Liver (tissue), 9 donors: ENCODE results near the gene NTPCR. TPM values are rescaled to one million over a fixed set of nuclear protein-coding genes. Genes with fewer than 3 reads are reported as not detected.

Experiments used
- DNase-seq: peaks from one replicate; pipeline ENCODE4 v3.0.0-alpha.2; 2017; ENCODE audit warnings: low spot score
- H3K27ac ChIP-seq, 2 donors: one replicate each; pipeline ENCODE4 v1.7.0; 2013; ENCODE audit warnings: inconsistent platforms in 2 of 2, low read length in 2 of 2, control low read depth in 1 of 2, low read depth in 1 of 2, mild to moderate bottlenecking in 1 of 2
- H3K27me3 ChIP-seq, 4 donors: one replicate each; pipeline versions ENCODE4 v1.6.1 to v1.7.0; 2013; ENCODE audit warnings: low read length in 3 of 4, inconsistent platforms in 1 of 4, mild to moderate bottlenecking in 1 of 4, moderate library complexity in 1 of 4; ENCODE audit not compliant: control insufficient read depth in 4 of 4, insufficient read depth in 4 of 4
- H3K36me3 ChIP-seq, 4 donors: one replicate each; pipeline versions ENCODE4 v1.6.1 to v1.7.0; 2013; ENCODE audit warnings: low read length in 3 of 4, mild to moderate bottlenecking in 3 of 4, low read depth in 1 of 4, moderate library complexity in 1 of 4; ENCODE audit not compliant: control insufficient read depth in 4 of 4, insufficient read depth in 3 of 4
- H3K4me1 ChIP-seq, 4 donors: one replicate each; pipeline versions ENCODE4 v1.6.1 to v1.7.0; 2013; ENCODE audit warnings: low read length in 3 of 4, mild to moderate bottlenecking in 3 of 4, moderate library complexity in 1 of 4; ENCODE audit not compliant: control insufficient read depth in 4 of 4, insufficient read depth in 4 of 4
- H3K4me3 ChIP-seq, 3 donors: one replicate each; pipeline versions ENCODE4 v1.6.1 to v1.7.0; 2013; ENCODE audit warnings: low read length in 3 of 3, control low read depth in 1 of 3, low read depth in 1 of 3, mild to moderate bottlenecking in 1 of 3
- H3K9ac ChIP-seq, 2 donors: one replicate each; pipeline ENCODE4 v1.7.0; 2013; ENCODE audit warnings: low read length in 2 of 2, mild to moderate bottlenecking in 2 of 2, moderate library complexity in 2 of 2, control low read depth in 1 of 2, low read depth in 1 of 2
- H3K9me3 ChIP-seq, 4 donors: one replicate each; pipeline versions ENCODE4 v1.6.1 to v1.7.0; 2013; ENCODE audit warnings: low read length in 3 of 4; ENCODE audit not compliant: control insufficient read depth in 4 of 4
- ATF3 ChIP-seq: IDR thresholded peaks from 2 replicates; pipeline ENCODE4 v1.6.1; 2016; ENCODE audit warnings: antibody characterized with exemption
- FOXA1 ChIP-seq: IDR thresholded peaks from 2 replicates; pipeline ENCODE4 v1.6.1; 2016; ENCODE audit warnings: antibody characterized with exemption
- FOXA2 ChIP-seq: IDR thresholded peaks from 2 replicates; pipeline ENCODE4 v1.6.1; 2016; ENCODE audit warnings: antibody characterized with exemption
- GABPA ChIP-seq, 2 donors: IDR thresholded peaks in 1 of 2; conservative IDR thresholded peaks in 1 of 2; 2 replicates each; pipeline ENCODE4 v1.6.1; 2016; ENCODE audit warnings: antibody characterized with exemption in 2 of 2, mild to moderate bottlenecking in 1 of 2, moderate library complexity in 1 of 2
- HNF4A ChIP-seq, 2 donors: conservative IDR thresholded peaks; 2 replicates each; pipeline ENCODE4 v1.6.1; 2016; ENCODE audit warnings: antibody characterized with exemption in 2 of 2, mild to moderate bottlenecking in 2 of 2
- HNF4G ChIP-seq: IDR thresholded peaks from 2 replicates; pipeline ENCODE4 v1.6.1; 2016; ENCODE audit warnings: antibody characterized with exemption
- JUND ChIP-seq, 2 donors: IDR thresholded peaks; 2 replicates each; pipeline ENCODE4 v1.6.1; 2016; ENCODE audit warnings: antibody characterized with exemption in 2 of 2
- NR2F2 ChIP-seq: IDR thresholded peaks from 2 replicates; pipeline ENCODE4 v1.6.1; 2016; ENCODE audit warnings: antibody characterized with exemption
- RAD21 ChIP-seq, 2 donors: IDR thresholded peaks; 2 replicates each; pipeline ENCODE4 v1.6.1; 2016; ENCODE audit warnings: antibody characterized with exemption in 2 of 2, mild to moderate bottlenecking in 2 of 2
- RXRA ChIP-seq, 2 donors: IDR thresholded peaks; 2 replicates each; pipeline ENCODE4 v1.6.1; 2017 to 2018; ENCODE audit warnings: antibody characterized with exemption in 2 of 2, mild to moderate bottlenecking in 1 of 2
- SP1 ChIP-seq: IDR thresholded peaks from 2 replicates; pipeline ENCODE4 v1.6.1; 2018; ENCODE audit warnings: antibody characterized with exemption, mild to moderate bottlenecking
- TAF1 ChIP-seq: conservative IDR thresholded peaks from 2 replicates; pipeline ENCODE4 v1.6.1; 2016; ENCODE audit warnings: antibody characterized with exemption, mild to moderate bottlenecking
- YY1 ChIP-seq: IDR thresholded peaks from 2 replicates; pipeline ENCODE4 v1.6.1; 2016; ENCODE audit warnings: antibody characterized with exemption, mild to moderate bottlenecking
- ZBTB33 ChIP-seq: IDR thresholded peaks from 2 replicates; pipeline ENCODE4 v1.6.1; 2016; ENCODE audit warnings: antibody characterized with exemption
- WGBS: extraction: QIAGEN DNeasy Blood & Tissue Kit; methylation state at CpG from one replicate; pipeline ENCODE4 v1.1.7; 2013; 5-methylcytosine and 5-hydroxymethylcytosine counted together
- polyA plus RNA-seq, 2 donors: library from polyadenylated mRNA; stranded (reverse) in 1 of 2; unstranded in 1 of 2; fragments of 200-250 nt in 1 of 2; fragments of >200 nt in 1 of 2; fragmentation: Nextera tagmentation in 1 of 2; extraction: Ambion mirVana in 1 of 2; gene quantifications; one replicate each; pipeline versions ENCODE4 v1.2.1 to v1.2.3, GENCODE V29; 2013 to 2015
- total RNA-seq, 2 donors: library from RNA; depleted of rRNA; stranded (reverse); fragments of >200 nt; gene quantifications; one replicate each; pipeline ENCODE4 v1.2.3, GENCODE V29; 2014
- TF ChIP-seq, protein P1 (sequence below): IDR thresholded peaks from 2 replicates; pipeline ENCODE4 v1.6.1; 2016; ENCODE audit warnings: antibody characterized with exemption
- TF ChIP-seq, protein P2 (sequence below): fragments of 150-350 bp; IDR thresholded peaks from 2 replicates; pipeline ENCODE4 v1.5.1; 2017; ENCODE audit warnings: improper control_type of control experiment, low read depth, low read length; ENCODE audit not compliant: missing input control
- donor health status: healthy.
- donor health status: healthy.
- donor health status: healthy.
- donor health status: healthy.
- donor health status: healthy.

Gene NTPCR
- total and polyA plus RNA-seq, 4 donors, result 7.2 to 37.2 (median 19.2) TPM

GRCh38 chr1:232904131-232904530, 46.3 kb upstream of the NTPCR start (continued):
- TF ChIP-seq HNF4A (conservative IDR thresholded peaks at IDR 0.05), result no peak
- TF ChIP-seq JUND (IDR thresholded peaks at IDR 0.05), result no peak
- no peak for TF ChIP-seq NR2F2
- TF ChIP-seq FOXA2, result no peak
- TF ChIP-seq ATF3, result no peak
- no peak for TF ChIP-seq GABPA (IDR thresholded peaks at IDR 0.05 in 1 of 2, conservative IDR thresholded peaks at IDR 0.05 in 1 of 2)
- TF ChIP-seq, protein P1, sequence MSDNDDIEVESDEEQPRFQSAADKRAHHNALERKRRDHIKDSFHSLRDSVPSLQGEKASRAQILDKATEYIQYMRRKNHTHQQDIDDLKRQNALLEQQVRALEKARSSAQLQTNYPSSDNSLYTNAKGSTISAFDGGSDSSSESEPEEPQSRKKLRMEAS, result no peak

GRCh38 chr1:232904566-232904965, 45.8 kb upstream of the NTPCR start:
- no peak overlapping the region for H3K4me3 ChIP-seq
- H3K9me3 ChIP-seq, result no peaks in the 10 kb centered on the region
- TF ChIP-seq RXRA (IDR thresholded peaks at IDR 0.05), result no peak
- TF ChIP-seq JUND (IDR thresholded peaks at IDR 0.05), result no peak
- TF ChIP-seq YY1, result no peak
- TF ChIP-seq GABPA (IDR thresholded peaks at IDR 0.05 in 1 of 2, conservative IDR thresholded peaks at IDR 0.05 in 1 of 2), result no peak
- DNase-seq, result no peak
- no peak overlapping the region for H3K27ac ChIP-seq
- whole genome bisulfite sequencing, result 42% methylated on average over 1 of the region's 1 CpG
- no peaks in the 10 kb centered on the region for H3K27me3 ChIP-seq
- no peak overlapping the region for H3K9ac ChIP-seq
- H3K36me3 ChIP-seq, result no peaks in the 10 kb centered on the region
- H3K4me1 ChIP-seq, result no peaks in the 10 kb centered on the region

DNA sequence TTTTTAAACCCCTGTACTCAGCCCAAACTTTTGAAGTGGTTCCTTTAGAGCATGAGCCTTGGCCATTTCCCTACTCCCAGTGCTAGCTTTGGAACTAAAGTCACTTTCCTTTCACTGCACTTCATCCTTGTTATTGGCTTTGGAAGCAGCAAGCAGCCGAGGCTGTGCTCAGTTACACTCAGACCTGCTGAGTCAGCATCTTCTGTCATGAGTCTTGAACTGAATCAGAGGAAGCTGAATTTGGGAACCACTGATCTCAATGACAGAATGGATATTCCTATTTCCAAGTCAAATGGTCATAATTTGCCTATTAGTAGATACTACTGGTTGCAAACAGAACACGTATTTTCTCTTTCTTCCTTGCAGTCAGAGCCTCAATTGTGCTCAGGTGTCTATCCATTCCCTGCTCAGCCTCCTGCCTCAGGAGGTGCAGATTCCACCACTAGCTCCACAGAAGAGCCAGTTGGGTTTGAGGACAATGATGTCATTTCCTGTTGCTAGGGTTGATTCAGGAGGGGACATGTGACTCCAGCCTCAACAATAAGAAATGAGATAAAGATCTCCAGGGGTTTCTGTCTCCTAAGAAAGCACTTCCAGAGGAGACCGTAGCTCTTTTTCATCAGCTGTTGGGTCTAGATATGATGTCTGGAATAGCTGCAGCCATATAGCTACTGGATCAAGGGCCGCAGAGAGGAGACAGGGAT, 44.9 kb upstream of the NTPCR start:
- WGBS, result 79% methylated on average over 4 of the region's 4 CpGs
- H3K4me1 ChIP-seq, result no peaks in the 10 kb centered on the region
- no peaks in the 10 kb centered on the region for H3K9me3 ChIP-seq
- H3K27me3 ChIP-seq, result no peaks in the 10 kb centered on the region
- no peaks in the 10 kb centered on the region for H3K36me3 ChIP-seq
- TF ChIP-seq, protein P2, sequence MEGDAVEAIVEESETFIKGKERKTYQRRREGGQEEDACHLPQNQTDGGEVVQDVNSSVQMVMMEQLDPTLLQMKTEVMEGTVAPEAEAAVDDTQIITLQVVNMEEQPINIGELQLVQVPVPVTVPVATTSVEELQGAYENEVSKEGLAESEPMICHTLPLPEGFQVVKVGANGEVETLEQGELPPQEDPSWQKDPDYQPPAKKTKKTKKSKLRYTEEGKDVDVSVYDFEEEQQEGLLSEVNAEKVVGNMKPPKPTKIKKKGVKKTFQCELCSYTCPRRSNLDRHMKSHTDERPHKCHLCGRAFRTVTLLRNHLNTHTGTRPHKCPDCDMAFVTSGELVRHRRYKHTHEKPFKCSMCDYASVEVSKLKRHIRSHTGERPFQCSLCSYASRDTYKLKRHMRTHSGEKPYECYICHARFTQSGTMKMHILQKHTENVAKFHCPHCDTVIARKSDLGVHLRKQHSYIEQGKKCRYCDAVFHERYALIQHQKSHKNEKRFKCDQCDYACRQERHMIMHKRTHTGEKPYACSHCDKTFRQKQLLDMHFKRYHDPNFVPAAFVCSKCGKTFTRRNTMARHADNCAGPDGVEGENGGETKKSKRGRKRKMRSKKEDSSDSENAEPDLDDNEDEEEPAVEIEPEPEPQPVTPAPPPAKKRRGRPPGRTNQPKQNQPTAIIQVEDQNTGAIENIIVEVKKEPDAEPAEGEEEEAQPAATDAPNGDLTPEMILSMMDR, result no peak
- TF ChIP-seq FOXA2 (no peak), HNF4A (conservative IDR thresholded peaks at IDR 0.05) (no peak), RAD21 (IDR thresholded peaks at IDR 0.05) (no peak), NR2F2 (no peak), JUND (IDR thresholded peaks at IDR 0.05) (no peak), GABPA (IDR thresholded peaks at IDR 0.05 in 1 of 2, conservative IDR thresholded peaks at IDR 0.05 in 1 of 2) (no peak), RXRA (IDR thresholded peaks at IDR 0.05) (no peak)
- TF ChIP-seq, protein P1, result no peak
- H3K27ac ChIP-seq, result no peak overlapping the region
- no peak for DNase-seq
- no peak overlapping the region for H3K4me3 ChIP-seq
- no peak overlapping the region for H3K9ac ChIP-seq

GRCh38 chr1:232906441-232906840, 44.0 kb upstream of the NTPCR start:
- Histone ChIP-seq H3K4me1 (no peaks in the 10 kb centered on the region), H3K36me3 (no peaks in the 10 kb centered on the region), H3K9me3 (no peaks in the 10 kb centered on the region), H3K27ac (no peak overlapping the region), H3K4me3 (no peak overlapping the region), H3K27me3 (no peaks in the 10 kb centered on the region), H3K9ac (no peak overlapping the region)
- no peak for DNase-seq
- WGBS, result 94% methylated on average over 6 of the region's 6 CpGs
- no peak for TF ChIP-seq FOXA1
- TF ChIP-seq RXRA (IDR thresholded peaks at IDR 0.05), result no peak
- no peak for TF ChIP-seq RAD21 (IDR thresholded peaks at IDR 0.05)
- no peak for TF ChIP-seq ATF3
- no peak for TF ChIP-seq HNF4G
- TF ChIP-seq, protein P2, result no peak
- TF ChIP-seq JUND (IDR thresholded peaks at IDR 0.05), result no peak
- no peak for TF ChIP-seq SP1
- TF ChIP-seq HNF4A (conservative IDR thresholded peaks at IDR 0.05), result no peak
- TF ChIP-seq ZBTB33, result no peak
- no peak for TF ChIP-seq FOXA2
- no peak for TF ChIP-seq YY1
- no peak for TF ChIP-seq GABPA (IDR thresholded peaks at IDR 0.05 in 1 of 2, conservative IDR thresholded peaks at IDR 0.05 in 1 of 2)
- no peak for TF ChIP-seq TAF1
